Kidney (tissue), 14 donors: Measurements from ENCODE around the gene PAM16. TPM values are rescaled to one million over a fixed set of nuclear protein-coding genes. Genes with fewer than 3 reads are reported as not detected.

Experiments used
- DNase-seq, 5 donors: peaks; one replicate each; pipeline ENCODE4 v3.0.0-alpha.2; 2013 to 2020
- FAIRE-seq: peaks from 2 replicates; lab custom pipeline; 2012; peaks lifted over from hg19 to GRCh38; lab: Jason Lieb, UNC
- H3K27ac ChIP-seq, 2 donors: one replicate each; pipeline ENCODE4 v1.7.0; 2013; ENCODE audit warnings: low read depth in 2 of 2, low read length in 2 of 2, inconsistent platforms in 1 of 2
- H3K27me3 ChIP-seq: one replicate; pipeline ENCODE4 v1.7.1; 2013; ENCODE audit warnings: low read length, inconsistent platforms; ENCODE audit not compliant: control insufficient read depth, insufficient read depth
- H3K36me3 ChIP-seq, 3 donors: one replicate each; pipeline versions ENCODE4 v1.7.0 to v1.7.1; 2013; ENCODE audit warnings: low read length in 3 of 3, control low read depth in 1 of 3, inconsistent platforms in 1 of 3; ENCODE audit not compliant: insufficient read depth in 3 of 3, control insufficient read depth in 2 of 3
- H3K4me1 ChIP-seq, 3 donors: one replicate each; pipeline versions ENCODE4 v1.7.0 to v1.7.1; 2013; ENCODE audit warnings: low read length in 3 of 3, inconsistent platforms in 1 of 3, low read depth in 1 of 3; ENCODE audit not compliant: control insufficient read depth in 2 of 3, insufficient read depth in 2 of 3
- H3K4me3 ChIP-seq, 3 donors: one replicate each; pipeline versions ENCODE4 v1.7.0 to v1.8.1; 2013; ENCODE audit warnings: low read length in 3 of 3, control low read depth in 1 of 3, inconsistent platforms in 1 of 3
- H3K9ac ChIP-seq, 3 donors: one replicate each; pipeline versions ENCODE4 v1.7.0 to v1.7.1; 2013; ENCODE audit warnings: low read length in 3 of 3, control low read depth in 1 of 3, inconsistent platforms in 1 of 3
- H3K9me3 ChIP-seq, 3 donors: one replicate each; pipeline versions ENCODE4 v1.7.0 to v1.7.1; 2013; ENCODE audit warnings: low read length in 3 of 3, control low read depth in 1 of 3, inconsistent platforms in 1 of 3; ENCODE audit not compliant: control insufficient read depth in 2 of 3, insufficient read depth in 1 of 3
- intact Hi-C: fragments of 100-400 bp; cut with DNase I; formaldehyde crosslinking; loops from one replicate; pipeline ENCODE4 v1.11.1; 2022
- polyA plus RNA-seq: library from polyadenylated mRNA; stranded (reverse); fragments of 350-450 nt; fragmentation: Illumina TruSeq; extraction: RNeasy Lipid Tissue Mini Kit (QIAGEN cat#74804); gene quantifications from one replicate; pipeline ENCODE4 v1.2.3, GENCODE V29; 2014; ENCODE audit warnings: low read depth, low replicate concordance; ENCODE audit not compliant: insufficient read depth
- total RNA-seq: library from RNA; stranded (reverse); fragmentation: NEBNext Ultra II Directional; extraction: Animal tissue kit (Norgen Biotek cat#: 25700); gene quantifications from one replicate; pipeline ENCODE4 v1.2.1, GENCODE V29; 2021
- TF ChIP-seq, protein P1 (sequence below): IDR thresholded peaks from 3 replicates; pipeline ENCODE4 v1.5.1; 2012; ENCODE audit warnings: mild to moderate bottlenecking, moderate library complexity, borderline replicate concordance; ENCODE audit not compliant: insufficient read depth; ENCODE audit errors: extremely low read depth
- donor health status: control.
- donor health status: control.
- donor health status: control.
- donor health status: control.
- donor health status: control.
- donor health status: DM: yes; HTN: yes; CAD: no.
- donor health status: Normal renal cell carcinoma (clear cell type).

The PAM16 gene
- total and polyA plus RNA-seq, 2 donors from 2014 or later, result 29.4 to 61.1 TPM

DNA sequence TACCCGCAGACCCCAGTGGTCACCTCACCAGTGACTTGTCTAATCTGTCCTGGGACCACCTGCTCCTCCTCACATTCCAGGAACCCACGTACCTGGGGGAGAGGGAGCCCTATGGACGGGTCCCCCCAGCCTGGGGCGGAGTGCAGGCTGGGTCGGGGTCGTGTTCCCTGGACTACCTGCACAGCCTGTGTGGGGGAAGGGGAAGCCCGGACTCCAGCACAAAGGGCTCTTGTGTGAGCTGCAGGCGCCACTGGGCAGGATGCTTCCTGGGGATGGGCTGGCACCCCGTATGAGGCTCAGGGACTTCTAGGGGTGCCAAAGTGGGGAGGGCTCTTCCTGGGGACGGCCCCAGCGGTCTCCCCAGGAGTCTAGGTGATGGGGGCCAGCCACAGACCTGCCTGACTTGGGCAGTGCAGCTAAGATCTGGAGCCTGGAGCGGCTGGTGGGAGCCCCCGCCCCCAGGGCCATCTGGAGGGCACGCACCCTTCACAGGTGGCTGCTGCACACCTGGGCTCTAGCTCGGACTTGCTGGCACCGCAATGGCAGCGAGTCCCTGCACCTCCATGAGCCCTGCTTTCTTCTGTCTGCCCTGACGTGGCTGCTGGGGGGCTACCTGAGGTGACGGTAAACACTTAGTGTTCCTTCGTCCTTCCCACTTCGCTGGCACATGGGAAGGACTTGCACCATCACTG, 28.0 kb upstream of the PAM16 start:
- Histone ChIP-seq H3K9ac (peak overlapping the region in 1 of 3 donors; percentile 19), H3K27ac (peak overlapping the region; percentile 62 to 74), H3K27me3 (no peaks in the 10 kb centered on the region), H3K9me3 (no peaks in the 10 kb centered on the region), H3K36me3 (peaks cover 0 to 2% (median 0%) of the 10 kb centered on the region in 3 donors), H3K4me1 (peaks cover 2 to 70% (median 48%) of the 10 kb centered on the region in 3 donors), H3K4me3 (no peak overlapping the region)
- FAIRE-seq (no peak), DNase-seq (peak in 2 of 5 donors; percentile 48 to 74)
- intact Hi-C loops, result no loop called here
- TF ChIP-seq, protein P1, sequence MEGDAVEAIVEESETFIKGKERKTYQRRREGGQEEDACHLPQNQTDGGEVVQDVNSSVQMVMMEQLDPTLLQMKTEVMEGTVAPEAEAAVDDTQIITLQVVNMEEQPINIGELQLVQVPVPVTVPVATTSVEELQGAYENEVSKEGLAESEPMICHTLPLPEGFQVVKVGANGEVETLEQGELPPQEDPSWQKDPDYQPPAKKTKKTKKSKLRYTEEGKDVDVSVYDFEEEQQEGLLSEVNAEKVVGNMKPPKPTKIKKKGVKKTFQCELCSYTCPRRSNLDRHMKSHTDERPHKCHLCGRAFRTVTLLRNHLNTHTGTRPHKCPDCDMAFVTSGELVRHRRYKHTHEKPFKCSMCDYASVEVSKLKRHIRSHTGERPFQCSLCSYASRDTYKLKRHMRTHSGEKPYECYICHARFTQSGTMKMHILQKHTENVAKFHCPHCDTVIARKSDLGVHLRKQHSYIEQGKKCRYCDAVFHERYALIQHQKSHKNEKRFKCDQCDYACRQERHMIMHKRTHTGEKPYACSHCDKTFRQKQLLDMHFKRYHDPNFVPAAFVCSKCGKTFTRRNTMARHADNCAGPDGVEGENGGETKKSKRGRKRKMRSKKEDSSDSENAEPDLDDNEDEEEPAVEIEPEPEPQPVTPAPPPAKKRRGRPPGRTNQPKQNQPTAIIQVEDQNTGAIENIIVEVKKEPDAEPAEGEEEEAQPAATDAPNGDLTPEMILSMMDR, result no peak

DNA sequence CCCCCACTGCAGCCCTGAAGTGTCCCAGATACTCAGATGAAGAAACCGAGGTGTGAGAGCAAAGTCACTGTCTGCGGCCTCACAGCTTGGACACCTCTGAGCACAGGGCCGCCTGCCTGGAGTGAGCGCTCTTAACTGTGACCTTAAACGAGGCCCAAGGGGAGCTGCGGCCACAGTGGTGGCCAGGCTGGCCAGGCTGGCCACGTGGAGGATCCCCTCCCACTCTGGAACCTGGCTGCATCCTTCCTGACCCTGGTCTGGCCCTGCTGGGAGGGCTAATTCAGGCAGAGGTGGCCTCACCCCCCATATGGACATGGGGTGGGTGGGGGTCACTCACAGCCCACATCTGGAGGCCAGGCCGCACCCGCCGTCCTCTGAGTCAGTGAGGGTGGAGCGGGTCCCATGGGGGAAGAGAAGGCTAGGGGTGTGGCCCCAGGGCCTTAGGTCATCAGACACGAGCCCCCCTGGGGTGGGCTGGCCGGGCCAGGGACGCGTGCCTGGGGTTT, 27.1 kb upstream of the PAM16 start:
- H3K9ac ChIP-seq, result peak overlapping the region in 1 of 3 donors; percentile 34
- DNase-seq (peak in 1 of 5 donors; percentile 68), FAIRE-seq (no peak)
- peaks cover 2 to 74% (median 48%) of the 10 kb centered on the region in 3 donors for H3K4me1 ChIP-seq
- peak overlapping the region; percentile 57 to 62 for H3K27ac ChIP-seq
- TF ChIP-seq, protein P1, result no peak
- H3K4me3 ChIP-seq, result no peak overlapping the region
- peaks cover 0 to 2% (median 0%) of the 10 kb centered on the region in 3 donors for H3K36me3 ChIP-seq
- intact Hi-C loops, result no loop called here
- H3K27me3 ChIP-seq, result no peaks in the 10 kb centered on the region
- H3K9me3 ChIP-seq, result no peaks in the 10 kb centered on the region

DNA sequence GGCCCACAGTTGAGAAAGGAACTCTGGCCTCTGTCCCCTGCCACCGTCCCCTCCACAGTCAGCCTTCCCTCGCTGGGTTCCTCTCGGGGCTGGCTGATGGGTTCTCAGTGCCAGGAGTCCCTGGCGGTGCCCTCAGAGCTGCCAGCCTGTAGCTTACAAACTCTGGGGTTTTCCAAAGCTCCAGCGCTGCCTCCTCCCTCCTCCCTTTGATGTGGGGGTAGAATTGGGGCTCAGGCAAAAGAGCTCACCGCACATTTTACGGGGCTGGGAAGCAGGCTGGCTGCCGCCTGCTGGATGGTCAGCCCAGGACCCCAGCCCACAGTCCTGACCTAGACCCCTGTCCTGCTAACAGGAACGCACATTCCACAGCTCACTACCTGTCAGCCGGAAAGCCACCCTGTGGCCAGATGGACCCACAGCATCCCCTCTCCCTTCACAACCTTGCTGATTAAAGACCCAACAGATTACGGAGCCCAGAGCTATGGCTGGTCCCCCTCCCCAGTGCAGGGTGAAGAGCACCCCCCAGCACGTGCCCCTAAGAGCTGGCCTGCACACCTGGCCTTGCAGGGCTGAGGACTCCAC, 26.5 kb upstream of the PAM16 start:
- Histone ChIP-seq H3K4me1 (peaks cover 2 to 72% (median 48%) of the 10 kb centered on the region in 3 donors), H3K9ac (peak overlapping the region in 1 of 3 donors; percentile 34), H3K27ac (peak overlapping the region; percentile 57 to 62), H3K4me3 (no peak overlapping the region), H3K9me3 (no peaks in the 10 kb centered on the region), H3K27me3 (no peaks in the 10 kb centered on the region), H3K36me3 (no peaks in the 10 kb centered on the region)
- DNase-seq, result peak in 2 of 5 donors; percentile 37 to 65
- intact Hi-C loops, result no loop called here
- no peak for FAIRE-seq
- TF ChIP-seq, protein P1, result no peak
